Measurements from ENCODE around the gene STX10. TPM values are rescaled to one million over a fixed set of nuclear protein-coding genes. Genes with fewer than 3 reads are reported as not detected.
A peak's percentile ranks its signal among the peaks of the same experiment; 100 is the strongest.

The STX10 gene
- total and polyA plus RNA-seq, 9 of the 15 experiments (the other 6 are each of a cell fraction or from before 2014, with no cell fraction given) = 0.51 to 66.3 (median 31.0) TPM

DNA sequence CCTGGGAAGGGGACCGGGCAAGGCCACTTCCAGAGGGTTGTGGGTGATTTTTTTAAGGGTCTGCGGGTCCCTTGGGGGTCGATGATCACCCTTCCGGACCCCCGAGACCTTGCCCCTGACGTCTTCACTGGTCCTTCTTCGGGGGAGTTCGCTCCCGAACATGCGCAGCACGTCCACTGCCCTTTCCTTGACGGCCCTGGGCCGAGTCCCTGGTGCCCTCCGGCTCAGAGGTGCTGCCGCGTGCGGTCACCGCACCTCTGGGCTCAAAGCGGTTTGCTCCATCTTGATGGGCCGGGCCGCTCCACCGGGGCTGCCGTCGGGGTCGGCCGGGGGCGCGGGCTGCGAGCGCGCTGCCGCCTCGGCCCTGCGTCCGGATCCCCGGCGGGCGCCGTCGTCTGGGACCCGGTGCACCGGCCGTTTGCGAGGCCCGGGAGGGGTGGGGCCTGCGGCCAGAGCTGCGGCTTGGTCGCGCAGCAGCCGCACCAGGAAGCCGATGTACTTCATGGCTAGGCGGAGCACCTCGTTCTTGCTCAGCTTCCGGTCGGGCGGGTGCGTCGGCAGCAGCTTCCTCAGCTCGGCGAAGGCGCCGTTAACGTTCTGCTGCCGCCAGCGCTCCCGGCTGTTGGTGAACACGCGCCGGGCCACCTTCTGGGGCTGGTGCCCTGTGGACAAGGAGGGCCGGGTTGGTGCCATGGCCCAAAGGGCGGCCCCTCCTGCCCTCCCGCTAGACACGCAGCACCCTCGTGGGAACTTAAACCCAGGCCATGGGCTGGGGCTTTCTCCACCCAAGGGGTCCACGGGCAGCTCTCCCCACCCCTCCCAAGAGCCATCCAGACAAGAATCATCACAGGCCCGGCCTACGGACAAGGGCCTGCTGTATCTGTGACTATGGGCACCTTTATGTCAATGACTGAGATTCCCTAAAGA is 50.8 kb downstream of the STX10 start (continued):
- no peak for TF ChIP-seq PHF21A (IDR thresholded peaks at IDR 0.05; ENCODE audit: borderline replicate concordance, low read depth)
- no peak for TF ChIP-seq SETDB1 (IDR thresholded peaks at IDR 0.05; ENCODE audit: low read length)
- no peak for TF ChIP-seq ZC3H11A (IDR thresholded peaks at IDR 0.05; ENCODE audit: low read depth, low read length)
- TF ChIP-seq TSC22D4 (tag; IDR thresholded peaks at IDR 0.05) = no peak
- TF ChIP-seq ZNF408 (CRISPR knock-in tag; IDR thresholded peaks at IDR 0.05; ENCODE audit: low read depth) = no peak
- no peak for TF ChIP-seq PYGO2 (tag; IDR thresholded peaks at IDR 0.05)
- 0 out of 2 replicates have a peak, but pooled peaks have one; percentile 19 for TF ChIP-seq ZNF197 (CRISPR knock-in tag; IDR thresholded peaks at IDR 0.05; ENCODE audit: low read depth)
- TF ChIP-seq RAD21 (CRISPR knock-in tag; conservative IDR thresholded peaks at IDR 0.05 in 1 of 2, IDR thresholded peaks at IDR 0.05 in 1 of 2) = no peak; a peak in 1 of 4 replicates
- no peak for TF ChIP-seq ZNF655 (CRISPR knock-in tag; IDR thresholded peaks at IDR 0.05)
- no peak for TF ChIP-seq EWSR1 (IDR thresholded peaks at IDR 0.05; ENCODE audit: borderline replicate concordance, low read depth, partially characterized antibody)
- TF ChIP-seq, protein P1, sequence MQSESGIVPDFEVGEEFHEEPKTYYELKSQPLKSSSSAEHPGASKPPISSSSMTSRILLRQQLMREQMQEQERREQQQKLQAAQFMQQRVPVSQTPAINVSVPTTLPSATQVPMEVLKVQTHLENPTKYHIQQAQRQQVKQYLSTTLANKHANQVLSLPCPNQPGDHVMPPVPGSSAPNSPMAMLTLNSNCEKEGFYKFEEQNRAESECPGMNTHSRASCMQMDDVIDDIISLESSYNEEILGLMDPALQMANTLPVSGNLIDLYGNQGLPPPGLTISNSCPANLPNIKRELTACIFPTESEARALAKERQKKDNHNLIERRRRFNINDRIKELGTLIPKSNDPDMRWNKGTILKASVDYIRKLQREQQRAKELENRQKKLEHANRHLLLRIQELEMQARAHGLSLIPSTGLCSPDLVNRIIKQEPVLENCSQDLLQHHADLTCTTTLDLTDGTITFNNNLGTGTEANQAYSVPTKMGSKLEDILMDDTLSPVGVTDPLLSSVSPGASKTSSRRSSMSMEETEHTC (IDR thresholded peaks at IDR 0.05) = no peak
- TF ChIP-seq ZNF280B (CRISPR knock-in tag; IDR thresholded peaks at IDR 0.05) = no peak
- peak; percentile 76; the same call in 1 of the 2 replicates for TF ChIP-seq ZNF780A (CRISPR knock-in tag; IDR thresholded peaks at IDR 0.05)
- no peak for TF ChIP-seq GATA2 (CRISPR knock-in tag; IDR thresholded peaks at IDR 0.05)
- peak; percentile 17; the same call in 1 of the 2 replicates for TF ChIP-seq AFF4 (CRISPR knock-in tag; IDR thresholded peaks at IDR 0.05)
- peak; percentile 26; the same call in 1 of the 2 replicates for TF ChIP-seq E2F1 (CRISPR knock-in tag; IDR thresholded peaks at IDR 0.05)
- no peak; the same call in 1 of the 2 replicates for TF ChIP-seq TRIM28 (IDR thresholded peaks at IDR 0.05)

All from K562 (cell line).